Mammary epithelial cell (primary cell): ENCODE results near the gene DNAJC15.

Source experiments
- CTCF ChIP-seq, 2 donors: IDR thresholded peaks in 1 of 2; conservative IDR thresholded peaks in 1 of 2; 2 replicates each; pipeline ENCODE4 v1.5.1; 2011 to 2012; ENCODE audit warnings: inconsistent platforms in 2 of 2, low read length in 2 of 2, mild to moderate bottlenecking in 2 of 2, control low read depth in 1 of 2, low read depth in 1 of 2; ENCODE audit not compliant: insufficient read depth in 1 of 2; ENCODE audit errors: extremely low read depth in 1 of 2
- EZH2 ChIP-seq: IDR thresholded peaks from 2 replicates; pipeline ENCODE4 v1.6.1; 2012; ENCODE audit warnings: low read length, inconsistent platforms, borderline replicate concordance

- TF ChIP-seq EZH2 (no peak), CTCF (conservative IDR thresholded peaks at IDR 0.05 in 1 of 2, IDR thresholded peaks at IDR 0.05 in 1 of 2; ENCODE audit: extremely low read depth in 1 of 2, insufficient read depth in 1 of 2, low read depth in 1 of 2, low read length in 2 of 2) (no peak)
Observed at GRCh38 chr13:43061496-43062280, 38.3 kb downstream of the DNAJC15 start.
